CD4-positive, alpha-beta T cell treated with Interleukin-12 subunit alpha and Interleukin-12 subunit beta, for 1 hour (primary cell): ENCODE results near the gene SEMA3F.

ENCODE experiments used
- DNase-seq: peaks from one replicate; pipeline ENCODE4 v3.0.0-alpha.2; 2020

Gene SEMA3F

DNA sequence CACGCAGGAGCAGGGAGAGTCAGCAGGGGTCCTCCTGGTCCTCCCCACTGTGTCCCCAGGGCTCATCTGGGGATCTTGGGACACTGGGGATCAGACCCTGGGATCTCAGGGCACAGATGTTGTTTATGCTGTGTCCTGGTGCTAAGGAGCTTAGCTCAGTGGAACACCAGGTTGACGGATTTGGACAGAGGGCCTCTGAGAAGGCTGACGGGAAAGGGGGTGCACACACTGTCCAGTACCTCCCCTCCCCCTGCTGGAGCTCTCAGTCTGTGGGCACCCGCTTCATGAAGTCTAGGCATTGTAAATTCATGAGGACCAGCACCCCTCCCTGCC lies 21.9 kb upstream of the SEMA3F start:
- DNase-seq: no peak

DNA sequence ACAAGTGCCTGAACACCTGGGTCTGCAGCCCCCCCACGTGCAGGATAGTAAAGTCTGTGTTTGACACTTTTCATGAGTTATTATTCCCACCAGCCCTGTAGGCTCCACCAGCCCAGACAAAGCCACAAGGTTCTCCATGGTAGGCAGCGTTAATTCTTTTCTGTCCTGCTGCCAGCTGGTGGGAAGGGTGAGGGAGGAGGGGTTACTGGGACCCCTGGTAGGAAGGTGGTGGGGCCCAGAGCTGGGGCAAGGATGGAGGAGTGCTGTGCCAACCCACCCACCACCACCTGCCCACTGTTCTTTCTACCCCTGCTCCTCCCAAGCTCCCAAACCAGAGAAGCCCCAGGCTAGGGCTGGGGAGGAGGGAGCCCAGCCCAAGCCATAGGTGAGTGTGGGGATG lies 20.8 kb upstream of the SEMA3F start:
- no peak for DNase-seq

DNA sequence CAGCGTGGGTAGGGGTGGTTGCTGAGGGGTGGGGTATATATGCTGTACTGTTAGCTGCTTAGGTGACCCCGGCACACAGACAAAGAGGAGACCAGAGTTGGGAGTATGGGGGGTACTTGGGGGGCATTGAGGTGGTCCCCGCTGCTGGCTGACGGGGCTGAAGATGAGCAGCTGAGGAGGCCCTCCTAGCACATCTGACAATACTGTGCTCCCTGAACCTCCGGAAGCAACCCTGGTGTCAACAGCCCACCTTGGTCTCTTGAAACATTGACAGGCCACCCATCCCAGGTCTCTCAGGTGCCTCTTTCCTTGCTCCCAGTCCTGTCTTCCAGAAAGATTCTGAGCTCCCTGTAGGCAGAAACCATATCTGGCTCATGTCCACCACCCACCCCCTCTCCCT lies 19.2 kb upstream of the SEMA3F start:
- no peak for DNase-seq

DNA sequence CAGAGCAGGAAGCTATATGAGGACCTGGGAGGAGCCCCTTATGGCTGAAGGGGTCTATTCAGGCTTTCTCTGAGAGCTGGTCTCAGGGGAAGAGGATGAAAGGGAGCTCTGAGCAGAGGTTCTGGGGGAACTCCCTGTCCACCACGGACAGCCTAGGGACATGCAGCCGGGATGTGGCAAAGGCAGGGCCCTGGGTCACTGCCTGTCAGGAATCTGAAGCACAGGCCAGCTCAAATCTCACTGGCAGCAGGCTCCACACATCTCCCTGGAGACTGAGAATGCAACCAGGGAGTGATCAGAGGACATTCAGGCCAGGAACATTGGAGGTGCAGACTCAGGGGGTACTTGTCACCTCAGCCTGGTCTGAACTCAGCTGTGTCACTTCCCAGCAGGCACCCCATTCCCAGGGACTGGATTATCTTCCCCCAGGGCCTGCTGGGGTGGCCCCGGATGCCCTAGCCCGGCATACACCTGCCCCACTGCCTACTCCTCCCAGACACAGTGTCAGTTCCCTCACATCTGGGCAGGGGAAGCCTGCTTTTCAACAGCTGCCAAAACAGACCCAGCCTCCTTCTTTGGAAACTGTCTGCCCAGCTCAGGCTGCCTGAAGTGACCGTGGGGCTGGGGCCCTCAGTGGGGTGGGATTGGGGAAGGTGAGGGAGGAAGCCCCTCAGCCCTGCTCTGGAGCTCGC lies 18.3 kb upstream of the SEMA3F start:
- no peak for DNase-seq

DNA sequence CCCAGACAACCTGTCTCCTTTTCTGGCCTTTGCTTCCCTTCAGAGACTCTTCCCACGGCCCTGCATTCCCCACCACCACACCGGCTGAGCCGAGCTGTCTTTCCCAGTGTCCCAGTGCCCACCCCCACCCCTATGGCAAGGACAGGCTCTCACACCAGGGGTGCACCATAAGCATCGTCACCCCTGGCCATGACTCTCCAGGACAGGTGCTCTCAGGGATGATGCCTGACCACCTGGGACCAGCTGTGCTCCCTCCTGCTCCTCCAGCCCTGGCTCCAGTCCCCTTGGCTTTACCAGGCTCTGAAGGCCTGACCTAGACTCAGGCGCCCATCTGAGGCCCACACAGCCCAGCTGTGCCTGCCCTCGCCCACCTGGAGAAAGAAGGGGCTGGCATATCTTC lies 17.6 kb upstream of the SEMA3F start:
- DNase-seq: no peak

DNA sequence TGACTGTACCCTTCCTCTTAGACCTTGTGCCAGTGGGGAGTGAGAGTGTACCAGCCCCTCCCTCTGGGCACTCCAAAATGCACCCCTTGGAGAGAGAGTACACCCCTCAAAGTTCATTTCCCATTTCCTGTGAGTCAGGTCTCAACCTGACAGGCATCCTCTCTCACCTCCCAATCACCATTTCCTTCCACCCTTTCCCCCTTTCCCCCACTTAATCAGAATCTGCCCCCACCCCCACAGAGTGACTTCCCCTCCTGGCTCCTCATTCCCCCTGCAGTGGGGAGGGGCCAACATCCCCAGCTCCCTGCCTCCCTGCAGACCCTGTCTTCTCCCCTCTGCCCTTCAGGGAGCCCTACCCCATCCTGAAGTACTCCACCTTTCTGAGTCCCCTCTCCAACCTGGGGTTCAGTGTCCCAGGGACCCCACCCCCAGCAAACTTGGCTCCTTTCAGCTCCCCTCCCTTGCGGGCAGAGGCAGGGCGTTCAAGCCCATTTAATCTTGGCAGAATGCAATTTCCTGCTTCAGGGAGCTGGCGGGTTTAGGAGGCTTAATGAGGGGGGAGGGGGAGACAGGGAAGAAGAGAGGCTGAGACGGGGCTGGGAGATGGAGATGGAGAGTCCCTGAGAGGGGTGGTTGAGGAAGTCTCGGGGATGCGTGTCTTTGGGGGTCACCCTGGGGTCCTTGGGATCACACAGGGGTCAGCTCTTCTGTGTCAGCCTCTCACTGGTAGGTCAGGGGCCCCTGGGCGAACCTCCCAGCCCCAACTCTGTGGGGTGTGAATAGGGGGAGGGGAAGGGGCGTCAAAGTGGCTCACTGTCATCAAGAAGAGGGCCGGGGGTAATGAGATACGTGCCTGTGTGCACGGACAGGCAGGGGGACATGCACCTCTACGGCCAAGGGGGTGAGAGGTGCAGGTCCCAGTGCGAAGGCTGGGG lies 16.6 kb upstream of the SEMA3F start:
- DNase-seq: no peak

DNA sequence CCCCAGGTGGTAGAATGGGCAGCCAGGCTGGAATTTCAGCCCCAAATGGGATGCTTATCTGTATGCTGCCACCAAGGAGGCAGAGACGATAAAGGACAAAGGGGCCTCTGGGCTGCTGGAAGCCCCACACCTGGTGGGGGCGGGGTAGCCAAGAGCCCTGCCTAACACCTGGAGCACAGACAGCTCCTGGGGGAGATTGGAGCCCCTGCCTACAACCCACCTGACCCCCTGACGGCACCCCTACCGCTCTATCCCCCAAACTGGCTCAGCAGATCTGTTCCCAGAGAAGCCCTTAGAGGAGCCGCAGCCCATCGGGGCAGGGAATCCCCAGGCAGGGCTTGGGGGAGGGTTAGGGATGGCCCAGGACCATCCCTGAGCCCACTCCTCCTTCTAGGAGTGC lies 15.8 kb upstream of the SEMA3F start:
- DNase-seq: no peak

DNA sequence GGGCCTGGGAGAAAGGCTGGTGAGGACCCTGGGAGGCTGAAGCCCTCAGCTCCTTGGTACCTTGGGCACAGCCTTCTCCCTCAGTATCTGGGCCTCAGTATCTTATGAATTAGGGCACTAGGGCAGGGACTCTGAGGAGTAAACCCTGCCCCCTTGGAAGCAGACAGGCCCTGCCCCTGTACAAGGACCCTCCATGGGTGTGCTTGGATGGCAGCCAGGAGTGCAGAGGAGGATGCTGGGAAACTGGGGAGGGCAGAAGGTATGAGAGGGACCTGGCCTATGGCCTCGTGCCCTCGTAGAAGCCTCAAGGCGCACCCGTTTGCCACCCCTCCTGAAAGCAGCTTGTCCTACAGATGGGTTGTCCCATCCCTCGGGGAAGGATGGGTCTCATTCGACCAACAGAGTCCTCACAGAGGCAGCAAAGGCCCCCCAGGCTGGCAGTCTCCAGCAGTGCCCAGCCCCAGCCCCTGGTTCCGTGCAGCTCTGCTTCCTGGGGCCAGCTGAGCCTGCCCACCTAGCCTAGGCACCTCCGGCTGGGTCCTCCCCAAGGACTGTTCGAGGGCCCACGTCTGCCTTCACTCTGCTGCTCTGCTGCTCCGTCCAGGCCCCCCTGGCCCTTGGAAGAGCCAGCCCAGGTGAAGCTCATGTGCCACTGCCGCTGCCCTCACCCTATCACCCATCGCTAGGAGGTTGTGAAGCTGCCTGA lies 15.3 kb upstream of the SEMA3F start:
- DNase-seq: no peak

DNA sequence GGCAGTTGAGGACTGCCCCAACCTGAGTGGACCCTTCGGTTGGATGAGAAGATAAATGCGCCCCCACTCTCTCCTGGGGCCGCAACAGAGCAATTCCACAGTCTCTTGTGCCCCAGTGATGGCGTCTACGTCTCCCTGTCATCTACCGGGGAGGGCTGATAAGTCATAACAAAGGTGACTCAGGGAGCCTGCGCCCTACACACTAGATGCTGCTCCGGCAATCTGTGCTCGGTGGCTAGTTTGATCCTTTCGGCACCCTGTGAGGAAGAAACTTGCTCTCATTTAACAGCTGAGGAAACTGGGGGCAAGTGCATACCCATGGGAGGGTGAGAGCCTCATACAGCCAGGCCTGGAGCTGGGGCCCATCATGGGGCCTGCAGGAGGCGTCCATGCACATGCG lies 14.1 kb upstream of the SEMA3F start:
- no peak for DNase-seq

DNA sequence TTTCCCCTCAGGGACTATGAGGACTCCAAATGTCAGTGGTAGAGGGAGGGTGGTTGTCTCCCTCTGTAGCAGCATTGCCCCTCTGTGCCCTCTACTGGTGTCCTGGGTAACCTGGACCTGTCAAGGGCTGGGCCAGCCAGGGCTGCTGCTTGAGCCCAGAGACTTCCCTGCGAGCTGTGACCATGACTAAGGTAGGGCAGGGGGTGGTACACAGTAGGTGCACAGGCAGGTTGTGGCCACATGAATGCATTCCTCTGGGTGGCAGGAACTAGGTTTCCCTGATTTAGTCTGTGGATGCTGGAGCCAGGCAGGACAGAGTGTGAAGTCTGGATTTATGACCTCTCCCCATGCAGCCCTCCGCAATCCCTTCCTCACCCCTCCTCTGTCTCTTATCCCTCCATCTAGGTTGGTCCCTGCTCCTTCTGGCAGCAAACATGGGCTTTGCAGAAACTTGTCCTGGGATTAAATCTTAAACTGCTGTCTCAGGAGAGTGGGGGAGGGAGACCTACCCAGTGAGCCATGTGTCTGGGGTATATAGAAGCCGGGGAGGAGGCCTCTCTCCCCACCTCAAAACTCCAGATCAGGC lies 8.7 kb upstream of the SEMA3F start:
- no peak for DNase-seq

DNA sequence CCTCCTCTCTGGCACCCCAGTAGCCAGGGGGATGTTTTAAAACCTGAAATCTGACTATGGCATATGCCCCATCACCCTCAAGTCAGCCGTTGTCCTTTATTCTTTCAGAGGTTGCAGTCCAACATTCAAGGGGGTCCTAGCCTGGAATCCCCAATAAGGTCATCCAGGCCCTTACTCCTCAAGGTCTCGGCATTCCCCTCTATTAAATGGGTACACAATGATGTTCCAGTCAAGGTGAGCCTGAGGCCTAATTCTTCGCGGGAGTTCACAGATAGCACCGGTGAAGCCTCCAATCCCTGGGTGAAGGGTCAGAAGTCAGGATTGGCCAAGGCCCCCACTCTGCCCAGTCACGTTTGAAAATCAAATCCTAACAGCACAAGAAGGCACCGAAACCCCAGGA lies 8.1 kb upstream of the SEMA3F start:
- no peak for DNase-seq

DNA sequence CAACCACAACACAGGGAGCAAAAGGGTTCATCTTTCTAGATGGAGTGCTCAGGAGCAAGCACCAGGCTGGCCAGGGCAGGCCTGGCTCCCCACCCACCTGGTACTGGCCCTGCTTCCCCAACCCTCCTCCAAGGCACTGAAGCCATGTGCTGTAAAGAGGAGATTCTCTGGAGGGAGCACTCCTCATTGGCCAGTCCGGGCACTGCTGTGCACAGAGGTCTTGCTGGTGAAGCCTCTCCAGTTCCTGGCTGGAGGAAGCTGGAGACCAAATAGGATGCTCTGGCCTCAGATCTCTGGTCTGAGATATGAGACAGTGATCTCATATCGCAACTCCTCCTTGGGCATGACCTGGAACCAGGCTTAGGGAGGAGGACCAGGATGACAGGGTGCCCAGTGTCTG lies 7.7 kb upstream of the SEMA3F start:
- no peak for DNase-seq

DNA sequence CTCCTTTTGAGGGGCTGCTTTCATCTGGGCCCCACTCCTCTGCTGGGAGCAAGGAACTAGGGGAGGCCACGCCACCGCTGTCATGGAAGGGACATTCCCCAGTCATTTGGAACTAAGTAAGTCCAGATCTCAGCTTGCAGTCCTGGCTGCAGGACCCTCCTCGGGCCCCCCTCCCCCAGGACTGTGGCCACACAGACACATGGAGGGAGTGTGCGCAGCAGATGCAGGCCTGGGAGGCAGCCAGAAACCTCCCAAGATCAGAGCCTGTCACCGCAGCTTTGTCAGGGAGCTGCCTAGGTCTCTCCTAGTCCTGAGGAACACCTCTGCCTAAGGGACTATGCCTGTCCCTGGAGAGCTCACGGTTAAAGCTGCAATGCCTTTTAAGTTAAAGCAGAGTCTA lies 7.3 kb upstream of the SEMA3F start:
- DNase-seq: no peak

DNA sequence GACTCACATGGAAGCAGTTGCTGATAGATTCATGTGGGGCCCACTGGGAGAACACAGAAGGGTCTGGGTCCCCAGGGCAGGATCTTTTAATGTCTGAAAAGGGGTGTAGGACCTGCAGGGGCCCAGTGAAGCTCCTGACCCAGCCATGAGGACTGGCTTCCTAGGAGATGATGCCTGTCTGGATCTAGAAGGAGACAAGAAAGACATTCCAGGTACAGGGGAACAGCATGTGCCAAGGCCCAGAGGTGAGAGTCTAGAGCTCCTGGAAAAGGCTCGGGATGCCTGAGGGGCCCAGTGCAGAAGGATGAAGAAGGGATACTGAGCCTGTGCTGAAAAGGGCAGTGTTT lies 4.7 kb upstream of the SEMA3F start:
- no peak for DNase-seq

DNA sequence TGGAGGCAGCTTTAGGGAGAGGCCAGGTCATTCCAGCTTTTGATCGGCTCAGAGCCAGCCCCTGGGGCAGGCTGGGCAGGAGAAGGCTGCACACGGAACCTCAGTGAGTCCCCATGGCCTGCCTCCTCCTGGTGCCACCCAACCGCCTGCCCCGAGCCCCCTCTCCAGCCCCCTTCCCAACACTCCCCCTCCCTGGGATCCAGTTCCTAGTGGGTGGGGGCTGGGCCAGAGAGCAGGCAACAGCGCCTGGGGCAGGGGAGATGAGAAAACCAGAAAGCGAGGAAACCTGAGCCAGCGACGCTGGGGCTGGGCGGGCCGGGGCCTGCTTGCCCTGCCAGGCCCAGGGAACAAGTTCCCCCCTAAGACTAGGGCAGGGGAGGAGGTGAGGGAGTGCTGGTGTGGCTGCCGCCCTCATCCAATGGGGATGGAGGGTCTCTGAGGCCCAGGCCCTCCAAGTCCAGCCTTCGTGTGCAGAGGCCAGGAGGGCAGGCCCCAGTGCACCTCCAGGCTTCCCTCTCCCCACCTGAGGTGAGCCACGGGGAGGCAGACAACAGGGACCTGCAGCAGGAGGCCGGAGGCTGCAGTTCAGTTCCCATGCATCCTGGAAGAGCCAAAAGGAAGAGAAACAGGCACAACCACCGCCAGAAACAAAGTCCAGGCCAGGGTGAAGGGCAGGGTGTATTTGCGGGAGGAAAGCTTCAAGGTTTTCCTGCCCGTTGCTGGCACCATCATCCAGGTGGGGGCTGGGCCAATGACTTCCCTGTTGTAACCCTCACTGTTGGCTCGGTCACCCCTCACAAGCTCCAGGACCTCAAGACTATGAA lies 4.0 kb upstream of the SEMA3F start:
- no peak for DNase-seq

DNA sequence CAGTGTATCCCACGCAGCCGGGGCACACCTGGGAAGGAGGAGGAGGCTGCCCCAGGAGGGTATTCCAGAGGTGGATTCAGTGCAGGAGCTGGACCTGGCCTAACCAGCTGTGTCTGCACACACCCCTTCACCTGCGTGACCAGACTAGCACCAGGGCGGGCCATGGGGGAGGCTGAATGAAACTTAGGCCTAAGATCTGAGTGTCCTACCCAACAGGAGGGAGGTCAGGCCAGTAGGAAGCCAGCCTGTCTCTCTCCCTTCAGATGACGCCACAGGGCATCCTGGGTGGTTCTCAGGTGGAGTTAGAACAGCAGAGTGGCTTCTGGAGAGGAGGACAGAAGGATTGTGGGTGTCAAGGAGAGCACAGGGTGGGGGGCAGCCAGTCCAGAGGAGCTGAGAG lies 3.4 kb upstream of the SEMA3F start:
- no peak for DNase-seq

DNA sequence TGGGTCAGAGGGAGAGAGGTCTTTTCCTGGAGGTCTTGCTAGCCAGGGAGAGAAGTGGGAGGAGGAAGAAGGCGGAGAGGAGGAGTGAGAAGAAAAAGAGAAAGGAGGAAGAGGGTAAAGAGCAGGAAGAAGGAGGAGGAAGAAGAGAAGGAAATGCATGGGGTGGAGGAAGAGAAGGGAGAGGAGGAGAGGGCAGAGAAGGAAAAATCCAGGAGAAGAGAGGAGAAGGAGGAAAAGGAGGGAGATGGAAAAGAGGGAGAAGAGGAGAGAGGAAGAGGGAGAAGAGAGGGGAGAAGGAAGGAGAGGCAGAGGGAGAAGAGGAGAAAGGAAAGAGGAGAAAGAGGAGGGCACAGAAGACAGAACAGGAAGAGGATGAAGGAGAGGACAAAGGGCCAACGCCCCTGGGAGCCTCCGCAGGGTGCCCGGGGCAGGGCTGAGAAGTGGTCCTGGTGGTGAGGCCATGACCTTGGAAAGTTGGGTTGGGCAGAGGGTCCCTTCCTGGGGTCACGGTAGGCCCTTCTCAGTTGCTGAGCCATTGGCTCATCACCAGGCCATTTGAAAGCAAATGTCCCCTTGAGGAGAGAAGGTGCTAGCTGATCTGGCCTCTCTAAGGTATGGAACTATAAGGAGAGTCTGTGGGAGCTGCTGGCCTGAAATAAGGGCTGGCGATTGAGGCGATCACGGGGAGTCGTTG lies 1.2 kb upstream of the SEMA3F start:
- DNase-seq: no peak

DNA sequence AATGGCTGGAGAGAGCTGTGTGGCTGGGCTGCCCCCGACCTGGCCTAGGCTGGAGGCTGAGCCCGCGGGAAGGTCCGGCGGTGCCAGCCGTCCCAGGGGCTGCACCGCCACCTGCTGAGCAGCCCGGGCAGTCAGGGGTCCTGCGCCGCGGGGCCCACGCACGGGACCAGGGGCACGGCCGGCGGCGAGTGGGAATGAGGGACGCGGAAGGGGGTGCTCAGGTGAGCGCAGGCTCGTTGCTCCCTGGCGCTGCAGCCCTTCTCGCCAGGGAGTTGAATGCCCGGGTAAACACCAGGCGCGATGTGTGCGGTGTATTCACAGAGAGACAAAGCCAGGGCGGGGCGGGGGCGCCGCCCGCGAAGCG lies 666 bp upstream of the SEMA3F start:
- DNase-seq: no peak

DNA sequence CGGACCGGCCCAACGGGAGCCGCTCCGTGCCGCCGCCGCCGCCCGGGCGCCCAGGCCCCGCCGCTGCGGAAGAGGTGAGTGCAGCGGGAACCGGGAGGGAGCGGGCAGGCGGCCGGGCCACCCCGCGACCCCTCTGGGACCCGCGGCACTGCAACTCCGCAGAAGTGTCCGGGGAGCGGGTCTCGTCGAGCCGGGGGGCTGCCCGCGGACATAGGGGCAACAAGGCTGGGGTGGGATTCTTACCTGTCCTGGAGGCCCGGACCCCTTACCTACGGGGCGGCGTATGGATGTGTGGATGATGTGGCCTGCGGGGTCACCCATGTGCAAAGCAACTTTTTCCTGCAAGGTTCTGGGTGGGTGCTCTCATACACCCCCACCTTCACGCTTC lies 361 bp downstream of the SEMA3F start:
- no peak for DNase-seq

DNA sequence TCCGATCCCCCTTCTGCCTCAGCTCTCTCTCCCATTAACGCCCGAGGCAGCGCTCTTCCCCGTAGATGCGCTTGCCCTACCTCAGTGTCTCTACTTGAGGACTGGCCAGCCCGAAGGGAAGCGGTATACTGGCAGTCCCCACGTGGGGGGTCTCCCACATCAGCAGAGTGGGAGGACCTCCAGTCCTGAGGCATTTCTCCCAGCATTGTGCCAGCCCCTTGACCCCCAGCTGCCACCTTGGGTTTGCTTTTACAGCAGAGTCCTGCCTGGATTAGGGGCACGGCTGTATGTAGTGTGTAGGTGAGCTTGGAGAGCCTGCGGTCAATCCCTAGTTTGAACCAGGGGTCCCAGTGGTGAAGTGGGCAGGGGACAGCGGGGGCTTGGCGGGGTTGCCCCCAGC lies 767 bp downstream of the SEMA3F start:
- DNase-seq: no peak

DNA sequence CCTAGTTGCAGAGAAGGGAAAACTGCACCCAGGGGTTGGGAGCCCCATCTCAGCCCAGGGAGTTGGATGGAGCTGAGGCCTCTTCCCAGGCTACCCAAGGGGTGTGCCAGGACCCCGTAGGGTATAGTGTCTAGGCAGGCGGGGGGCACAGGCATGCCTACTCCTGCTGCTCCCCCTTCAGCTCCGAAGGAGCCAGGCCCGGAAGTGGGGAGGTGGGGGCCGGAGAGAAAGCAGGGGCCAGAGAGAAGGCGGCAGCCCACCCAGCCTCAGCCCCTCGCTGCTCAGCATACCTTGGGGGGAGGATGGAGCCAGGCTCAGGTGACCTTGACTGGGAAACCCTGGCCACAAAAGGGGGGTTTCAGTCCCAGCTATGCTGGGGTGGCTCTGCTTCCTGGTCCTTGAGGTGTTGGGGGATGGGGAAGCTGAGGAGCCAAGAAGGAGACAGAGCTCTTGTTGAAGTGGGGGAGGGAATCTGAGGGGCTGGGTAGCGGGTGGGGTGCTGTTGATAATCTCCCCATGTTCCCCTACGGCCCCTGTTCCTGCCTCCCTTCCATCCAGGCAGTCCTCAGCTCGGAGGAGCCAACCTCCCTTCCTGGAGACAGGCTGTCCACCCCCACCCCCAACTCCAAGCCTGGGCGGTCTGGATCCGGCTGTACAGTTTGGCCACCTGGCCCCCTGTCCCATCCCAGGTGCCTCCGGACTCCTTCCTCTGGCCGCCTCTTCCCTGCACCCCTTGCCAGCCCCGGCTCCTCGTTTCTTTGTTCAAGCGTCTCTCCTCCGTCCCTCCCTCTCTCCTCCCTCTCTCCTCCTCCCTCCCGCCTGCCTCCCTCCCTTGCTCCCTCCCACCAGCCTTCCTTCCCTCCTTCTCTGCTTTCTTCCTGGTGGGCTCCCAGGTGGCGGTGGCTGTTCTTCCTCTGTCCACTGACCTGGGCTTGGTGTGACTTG lies 1.7 kb downstream of the SEMA3F start:
- no peak for DNase-seq
